Left renal cortex interstitium (tissue), 4 donors: ENCODE measurements around the gene OR5B21. TPM values are rescaled to one million over a fixed set of nuclear protein-coding genes. Genes with fewer than 3 reads are reported as not detected.
A peak's percentile ranks its signal among the peaks of the same experiment; 100 is the strongest.

Experiments
- DNase-seq, 4 donors: peaks; one replicate each; pipeline ENCODE4 v3.0.0-alpha.2; 2013; ENCODE audit warnings: low read depth in 4 of 4, low spot score in 2 of 4, missing footprints in 1 of 4
- polyA plus RNA-seq, 4 donors: library from polyadenylated mRNA; unstranded; fragments of 120-200 nt; gene quantifications; one replicate each; pipeline ENCODE4 v1.2.1, GENCODE V29; 2013; ENCODE audit not compliant: insufficient read length in 4 of 4

Gene OR5B21
- polyA plus RNA-seq = not detected

DNA sequence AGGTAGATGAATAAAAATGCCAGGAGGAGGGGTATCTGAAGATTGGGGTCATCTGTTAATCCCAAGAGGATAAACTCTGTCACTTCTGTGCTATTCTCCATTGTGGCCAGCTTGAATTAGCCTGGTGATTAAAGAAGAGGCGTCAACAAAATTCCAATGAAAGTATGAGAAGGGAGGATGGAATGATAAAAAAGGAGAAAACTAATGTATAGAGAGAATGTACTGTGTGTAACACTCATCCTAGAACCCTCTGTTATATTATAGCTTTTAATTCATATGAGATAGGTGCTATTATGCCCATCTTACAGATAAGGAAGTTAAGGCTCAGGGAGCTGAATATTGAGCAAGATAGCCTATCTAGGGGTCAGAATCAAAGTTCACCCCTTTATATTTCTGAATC, at the start of gene OR5B21:
Gene OR5B21 (minus strand): TSS at position 101 of the 400 bp plus-strand sequence. CDS start 0 bp downstream, at position 101.
- DNase-seq = no peak

DNA sequence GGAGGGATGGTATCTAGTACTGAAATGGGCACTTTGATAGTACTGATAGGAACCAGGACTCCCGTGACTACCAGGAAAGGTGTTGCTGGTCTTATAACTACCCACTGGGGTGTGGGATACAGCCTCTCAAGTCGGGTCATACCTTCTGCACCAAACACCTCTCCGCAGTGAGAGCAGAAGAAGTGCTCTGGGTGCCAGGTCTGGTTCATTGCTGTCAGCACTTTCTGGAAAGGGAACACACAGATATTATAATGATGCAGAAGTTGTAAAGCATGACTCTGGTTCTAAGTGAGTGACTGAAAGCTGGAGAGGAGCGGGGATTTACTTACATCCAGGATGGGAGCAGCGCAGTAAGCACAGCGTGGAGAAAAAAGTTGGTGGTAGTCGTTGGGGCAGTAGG, 41.7 kb upstream of the OR5B21 start:
- no peak for DNase-seq

DNA sequence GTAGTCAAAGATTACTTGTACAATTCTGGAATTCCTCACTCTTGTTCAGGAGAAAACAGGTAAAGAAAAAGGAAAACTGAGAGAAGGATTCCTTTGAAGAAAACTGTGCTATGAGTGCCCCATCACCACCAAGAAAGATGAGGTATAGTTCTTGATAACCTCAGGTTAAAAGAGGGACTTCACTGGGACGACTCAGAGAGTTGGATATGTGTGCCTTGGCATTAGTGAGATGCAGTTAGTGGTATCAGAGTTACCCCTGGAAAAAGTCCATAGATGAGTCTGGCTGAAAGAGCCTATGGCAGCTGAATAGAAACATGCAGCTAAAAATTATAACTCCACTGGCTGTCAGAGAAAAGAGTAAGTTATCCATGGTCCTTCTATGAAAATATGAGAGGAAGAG, 38.9 kb upstream of the OR5B21 start:
- no peak for DNase-seq

DNA sequence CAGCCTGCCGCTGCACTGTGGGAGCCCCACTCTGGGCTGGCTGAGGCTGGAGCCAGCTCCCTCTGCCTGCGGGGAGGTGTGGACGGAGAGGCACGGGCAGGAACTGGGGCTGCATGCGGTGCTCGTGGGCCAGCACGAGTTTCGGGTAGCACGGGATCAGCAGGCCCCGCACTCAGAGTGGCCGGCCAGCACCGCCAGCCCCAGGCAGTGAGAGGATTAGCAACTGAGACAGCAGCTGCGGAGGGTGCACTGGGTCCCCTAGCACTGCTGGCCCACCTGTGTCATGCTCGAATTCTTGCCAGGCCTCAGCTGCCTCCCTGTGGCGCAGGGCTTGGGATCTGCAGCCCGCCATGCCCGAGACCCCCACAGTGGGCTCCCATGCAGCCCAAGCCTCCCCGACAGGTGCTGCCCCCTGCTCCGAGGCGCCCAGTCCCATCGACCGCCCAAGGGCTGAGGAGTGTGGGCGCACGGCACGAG, 24.0 kb upstream of the OR5B21 start:
- DNase-seq = no peak

DNA sequence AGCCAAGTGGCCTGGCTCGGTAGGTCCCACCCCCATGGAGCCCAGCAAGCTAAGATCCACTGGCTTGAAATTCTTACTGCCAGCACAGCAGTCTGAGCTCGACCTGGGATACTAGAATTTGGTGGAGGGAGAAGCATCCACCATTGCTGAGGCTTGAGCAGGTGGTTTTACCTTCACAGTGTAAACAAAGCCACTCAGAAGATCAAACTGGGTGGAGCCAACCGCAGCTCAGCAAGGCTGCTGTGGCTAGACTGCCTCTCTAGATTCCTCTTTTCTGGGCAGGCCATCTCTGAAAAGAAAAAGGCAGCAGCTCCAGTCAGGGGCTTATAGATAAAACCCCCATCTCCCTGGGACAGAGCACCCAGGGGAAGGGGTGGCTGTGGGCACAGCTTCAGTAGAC, 22.3 kb upstream of the OR5B21 start:
- no peak for DNase-seq

DNA sequence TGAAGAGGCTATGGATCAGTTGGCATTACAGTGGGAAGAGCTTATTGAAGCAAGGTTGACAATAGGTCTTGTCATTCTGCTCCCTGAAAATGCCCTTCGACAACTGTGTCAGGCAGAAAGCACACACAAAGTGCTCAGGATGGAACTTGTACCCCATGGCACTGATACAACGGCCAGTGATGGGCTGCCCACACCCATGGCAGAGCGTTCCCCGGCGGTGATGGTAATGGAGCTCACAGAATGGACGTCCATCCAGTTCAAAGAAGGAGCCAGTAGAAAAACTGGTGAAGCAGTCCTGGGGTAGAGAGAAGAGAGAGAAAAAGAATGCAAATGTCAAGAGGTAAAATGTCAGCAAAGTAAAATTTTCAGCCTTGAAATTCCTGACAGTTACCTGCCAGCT, 19.5 kb upstream of the OR5B21 start:
- no peak for DNase-seq

DNA sequence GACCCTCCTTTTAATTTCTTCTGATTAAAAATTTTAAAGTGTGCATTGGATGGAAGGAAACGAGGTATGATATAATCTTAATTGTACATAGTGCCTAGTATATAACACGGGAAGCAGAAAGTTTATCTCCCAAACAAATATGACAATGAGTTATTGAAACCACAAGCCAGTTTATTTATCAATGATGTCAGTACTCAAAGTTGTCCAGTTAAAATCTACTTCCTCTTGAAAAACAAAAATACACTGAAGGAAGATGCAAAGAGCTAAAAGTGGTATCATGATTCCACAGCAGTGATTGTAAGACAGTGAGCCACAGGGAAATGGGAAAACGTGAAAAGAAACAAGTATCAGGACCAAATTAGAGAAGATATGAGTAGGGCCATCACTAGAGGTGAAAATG, 18.8 kb upstream of the OR5B21 start:
- DNase-seq = no peak

DNA sequence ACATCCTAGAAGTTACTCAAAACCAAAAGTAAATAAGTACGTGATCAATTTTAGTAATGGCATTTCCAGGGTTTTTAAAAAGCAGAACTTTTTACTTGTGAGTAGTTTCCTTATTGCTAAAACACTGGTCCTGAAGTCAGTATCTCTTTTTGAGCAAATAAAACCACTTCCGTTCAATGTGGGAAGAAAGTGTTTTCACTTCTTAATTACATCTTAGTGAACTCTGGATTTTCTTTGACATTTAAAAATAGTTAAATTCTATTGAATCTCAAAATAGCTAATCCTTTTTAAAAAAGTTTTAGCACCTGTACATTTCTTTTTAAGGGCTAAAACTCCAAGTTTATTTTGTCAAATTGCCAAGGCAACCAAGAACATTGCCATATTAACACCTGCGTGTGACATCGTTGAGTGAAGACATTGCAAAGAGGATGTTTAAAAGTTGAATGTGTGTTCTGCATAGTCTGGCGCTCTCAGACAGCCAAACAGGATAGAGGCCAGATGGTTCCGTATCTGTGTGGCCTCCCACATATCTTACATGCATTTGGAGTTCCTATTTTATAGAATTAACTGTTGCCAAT, 17.2 kb upstream of the OR5B21 start:
- DNase-seq = no peak

DNA sequence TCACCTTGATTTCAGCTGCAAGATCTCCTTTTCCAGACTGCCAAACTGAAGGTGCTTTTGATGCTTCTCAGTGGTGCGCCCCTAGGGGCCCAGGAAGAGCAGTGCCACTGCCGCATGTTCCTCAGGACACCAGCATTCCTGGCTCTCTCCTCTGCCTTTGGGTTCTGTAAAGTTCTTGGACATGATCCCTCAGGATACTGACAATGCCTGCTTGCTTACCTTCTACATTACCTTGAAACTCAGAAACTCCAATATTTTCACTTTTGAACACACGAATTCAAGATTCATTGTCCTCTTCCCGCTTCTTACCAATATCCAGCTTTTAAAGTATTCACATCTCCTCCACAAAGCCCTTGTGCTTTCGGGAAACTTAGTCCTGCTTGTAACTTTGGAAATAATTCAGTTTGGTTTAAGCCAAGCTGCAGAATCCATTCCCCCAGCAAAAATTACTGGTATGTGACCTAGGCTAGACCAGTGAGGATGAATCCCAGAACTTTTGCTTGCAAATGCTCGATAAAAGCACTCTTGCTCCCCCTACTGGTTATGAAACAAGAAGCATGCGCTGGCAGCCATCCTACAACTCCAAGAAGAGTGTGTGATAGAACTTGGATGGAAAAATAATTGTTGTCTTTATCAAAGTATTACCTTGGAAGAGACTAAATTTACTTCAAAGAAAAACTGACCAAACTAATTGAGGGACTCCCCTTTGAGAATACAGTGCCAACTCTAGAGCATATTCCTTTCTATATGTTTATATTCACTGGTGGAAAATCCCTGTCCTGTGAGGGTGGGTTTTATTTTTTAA, 16.5 kb upstream of the OR5B21 start:
- peak; percentile 41 to 62 (median 50) for DNase-seq

DNA sequence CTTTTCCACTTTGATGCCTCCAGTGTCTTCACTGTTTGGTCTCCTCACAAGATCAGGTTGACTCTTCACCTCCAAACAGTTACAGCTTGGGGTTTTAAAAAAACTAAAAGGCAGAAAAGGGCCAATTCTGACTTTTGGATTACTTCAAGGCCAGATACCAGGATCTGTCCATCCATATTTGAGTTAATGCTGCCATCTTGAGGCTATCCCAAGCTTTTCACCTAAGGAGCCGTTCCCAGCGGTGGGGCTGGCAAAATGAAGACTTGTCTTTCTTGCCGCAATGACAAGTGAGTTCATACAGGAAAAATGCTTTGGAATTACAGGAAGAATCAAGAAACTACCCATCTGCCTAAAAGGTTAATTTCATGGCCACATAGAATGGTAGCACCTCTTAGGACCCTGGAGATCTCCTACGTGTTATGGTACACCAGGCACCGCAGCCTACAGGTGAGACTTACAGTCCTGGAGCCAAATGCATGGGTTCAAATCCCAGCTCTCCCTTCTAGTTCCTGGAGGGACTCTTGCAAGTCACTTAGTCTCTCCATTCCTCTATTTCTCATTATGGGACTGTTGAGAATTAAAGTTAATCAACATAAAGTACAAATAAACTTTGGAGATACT, 6.0 kb upstream of the OR5B21 start:
- DNase-seq = peak in 1 of 4 donors; percentile 32

DNA sequence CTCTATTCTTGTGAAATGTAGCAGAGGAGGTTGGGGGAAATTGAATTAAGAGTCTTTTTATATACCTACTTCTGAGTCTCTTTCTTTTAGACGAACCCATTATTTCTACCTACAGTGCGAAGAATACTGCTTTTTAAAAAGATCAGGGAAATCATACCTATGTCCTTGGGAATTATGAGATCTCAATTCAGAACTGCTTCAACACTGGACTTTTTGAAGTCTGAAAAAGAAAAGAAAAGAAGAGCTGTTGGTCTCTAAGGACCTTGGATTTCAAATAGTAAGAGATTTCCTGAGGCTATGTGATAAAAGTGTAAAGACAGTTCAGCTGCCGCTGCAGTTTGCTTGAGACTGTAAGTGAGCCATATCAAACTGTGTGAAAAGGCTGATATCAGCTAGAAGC, 3.7 kb upstream of the OR5B21 start:
- no peak for DNase-seq

DNA sequence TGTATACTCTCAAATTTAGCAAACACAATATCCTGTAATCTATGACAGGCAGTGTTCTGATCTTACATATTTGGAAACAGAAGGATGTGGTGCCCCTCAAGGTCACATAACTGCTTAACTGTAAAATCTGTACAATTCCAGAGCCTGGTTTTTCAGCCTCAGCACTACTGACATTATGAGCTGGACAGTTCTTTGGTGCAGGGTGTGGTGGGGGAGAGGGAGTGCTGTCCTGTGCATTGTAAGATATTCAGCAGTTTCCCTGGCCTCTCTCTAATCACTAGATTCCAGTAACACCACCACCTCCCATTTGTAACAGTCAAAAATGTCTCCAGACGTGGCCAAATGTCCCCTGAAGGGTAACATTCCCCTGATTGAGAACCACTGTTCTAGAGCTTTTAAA, 1.8 kb upstream of the OR5B21 start:
- no peak for DNase-seq

DNA sequence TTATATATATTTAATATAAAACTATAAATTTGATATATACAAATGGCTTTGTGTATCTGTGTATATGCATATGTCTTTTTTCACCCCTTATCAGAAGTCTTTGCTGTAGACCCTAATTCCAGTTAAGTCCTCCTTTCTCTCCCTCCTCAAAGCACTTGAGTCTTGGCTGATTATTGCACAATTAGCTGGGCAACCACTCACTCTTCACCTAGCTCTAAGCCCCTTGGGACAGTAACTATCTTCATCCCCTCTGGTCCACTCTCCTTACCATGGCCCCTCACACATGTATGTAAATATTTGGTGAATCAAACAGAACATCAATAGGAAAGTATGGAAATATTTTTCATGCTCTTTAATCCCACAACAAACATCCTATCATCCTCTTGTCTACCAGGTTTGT, 909 bp upstream of the OR5B21 start:
- DNase-seq = no peak

DNA sequence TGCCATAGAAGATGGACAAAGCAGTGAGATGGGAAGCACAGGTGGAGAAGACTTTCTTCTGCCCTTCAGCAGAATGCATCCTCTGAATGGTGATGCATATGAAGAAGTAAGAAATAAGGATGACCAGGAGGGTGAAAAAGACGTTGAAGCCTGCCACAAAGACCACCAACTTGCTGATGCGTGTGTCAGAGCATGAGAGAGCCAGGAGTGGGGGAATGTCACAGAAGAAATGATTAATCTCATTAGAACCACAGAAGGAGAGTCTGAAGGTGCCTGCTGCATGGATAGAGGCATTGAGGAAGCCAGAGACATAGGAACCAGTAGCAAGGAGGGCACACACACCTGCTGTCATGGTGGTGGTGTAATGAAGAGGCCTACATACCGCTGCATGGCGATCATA, 550 bp downstream of the OR5B21 start:
- DNase-seq = no peak

DNA sequence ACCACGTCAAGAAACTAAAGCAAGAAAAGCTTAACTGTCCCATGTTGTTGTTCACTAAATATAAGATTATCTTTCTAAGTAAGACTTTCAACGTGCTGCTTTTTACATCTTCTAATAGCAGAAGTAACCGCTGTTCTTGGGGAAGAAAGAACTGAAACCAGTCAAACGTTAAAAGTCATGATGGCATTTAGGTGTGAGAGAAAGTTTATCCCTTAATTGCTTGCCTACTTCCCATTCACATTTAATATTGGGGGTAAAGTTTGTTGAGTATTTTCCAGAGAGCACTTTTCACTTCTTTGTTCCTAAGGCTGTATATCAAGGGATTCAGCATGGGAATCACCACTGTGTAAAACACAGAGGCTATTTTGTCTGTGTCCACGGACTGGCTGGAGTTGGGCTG, 970 bp downstream of the OR5B21 start:
- no peak for DNase-seq

DNA sequence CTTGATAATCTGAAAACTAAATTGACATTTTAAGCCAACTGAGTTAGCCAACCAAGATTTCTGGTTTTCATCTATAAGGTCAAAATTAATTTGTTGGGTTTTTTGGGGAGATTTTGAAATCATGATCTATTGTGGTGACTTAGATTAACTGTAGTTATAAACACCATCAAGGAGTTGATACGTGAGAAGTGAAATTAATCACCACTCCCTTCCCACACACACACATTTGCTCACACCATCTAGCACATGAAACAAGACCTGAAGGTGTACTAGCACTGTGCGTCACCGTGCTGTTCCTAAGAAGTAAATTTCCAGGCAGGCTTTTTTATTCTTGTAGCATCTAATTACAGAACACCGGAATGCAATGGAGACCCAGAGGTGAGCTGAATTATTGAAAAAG, 2.1 kb downstream of the OR5B21 start:
- no peak for DNase-seq

DNA sequence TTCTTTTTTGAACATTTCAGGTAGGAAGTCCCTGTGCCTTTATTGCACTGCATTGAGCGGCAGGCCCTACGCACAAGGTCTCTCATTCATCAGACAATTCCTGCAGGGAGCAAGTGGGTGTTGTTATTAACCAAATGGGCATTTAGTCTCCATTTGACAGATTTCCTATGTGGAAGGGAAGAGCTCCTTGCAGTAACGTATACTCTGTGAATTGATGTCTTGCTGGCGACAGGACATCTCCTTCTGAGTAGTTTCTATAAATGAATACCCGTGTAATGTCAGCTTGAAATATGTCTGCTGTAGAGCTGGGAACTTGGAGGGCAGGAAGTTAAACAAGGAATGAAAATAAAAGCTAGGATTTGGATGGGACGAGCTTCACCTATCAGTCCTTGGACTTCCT, 3.7 kb downstream of the OR5B21 start:
- DNase-seq = no peak

DNA sequence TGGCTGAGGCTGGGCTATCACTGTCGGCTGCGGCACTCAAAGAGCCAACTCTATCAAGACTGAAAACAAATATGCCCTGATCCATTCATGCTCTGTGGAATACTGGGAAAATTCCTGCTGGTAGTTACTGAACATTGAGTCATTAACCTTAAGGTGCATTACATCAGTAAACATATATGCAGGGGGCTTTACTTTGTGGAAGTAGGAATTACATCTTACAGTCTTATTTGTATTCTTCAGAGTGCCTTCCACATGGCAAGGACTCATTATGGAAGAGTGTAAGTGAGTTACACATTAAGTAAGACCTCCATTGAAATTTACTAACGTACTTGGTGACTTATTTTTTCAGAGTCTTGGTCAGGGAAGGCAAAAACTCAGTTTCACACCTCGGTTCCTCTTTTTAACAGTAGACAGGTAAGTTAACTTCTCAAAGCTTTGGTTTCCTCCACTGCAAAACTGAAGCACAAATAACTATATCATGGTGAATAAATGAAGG, 4.5 kb downstream of the OR5B21 start:
- DNase-seq = no peak

DNA sequence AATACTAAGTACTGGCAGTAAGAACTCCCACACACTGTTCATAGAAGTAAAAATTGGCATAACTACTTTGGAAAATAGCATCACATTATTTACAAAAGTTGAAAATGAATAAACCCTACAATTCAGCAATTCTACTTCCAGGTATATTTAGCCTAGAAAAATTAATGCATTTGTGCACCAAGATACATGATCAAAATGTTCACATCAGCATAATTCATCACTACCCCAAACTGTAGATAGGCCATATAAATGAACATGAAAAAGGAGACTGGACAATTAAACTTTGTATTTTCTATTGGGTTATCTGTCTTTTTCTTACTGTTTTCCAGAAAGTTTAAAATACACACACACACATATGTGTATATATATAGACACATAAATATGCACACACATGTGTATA, 5.9 kb downstream of the OR5B21 start:
- no peak for DNase-seq

DNA sequence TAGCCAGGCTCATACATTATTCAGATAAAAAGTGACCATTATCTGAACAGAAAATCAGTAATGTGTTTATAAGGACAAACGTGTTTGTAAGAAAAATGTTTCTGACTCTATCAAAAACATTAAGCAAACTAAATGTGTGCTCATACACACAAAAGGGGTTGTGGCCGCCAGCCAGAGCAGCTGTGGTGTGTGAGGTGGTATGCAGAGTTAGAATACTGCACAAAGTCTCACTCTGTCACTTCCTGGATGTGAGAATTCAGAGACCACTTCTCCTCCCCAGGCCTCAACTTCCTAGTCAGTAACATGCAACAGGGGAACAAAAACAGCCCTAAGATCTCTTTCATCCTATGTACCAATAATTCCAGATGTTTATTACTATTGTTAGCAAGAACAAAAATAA, 9.4 kb downstream of the OR5B21 start:
- no peak for DNase-seq

DNA sequence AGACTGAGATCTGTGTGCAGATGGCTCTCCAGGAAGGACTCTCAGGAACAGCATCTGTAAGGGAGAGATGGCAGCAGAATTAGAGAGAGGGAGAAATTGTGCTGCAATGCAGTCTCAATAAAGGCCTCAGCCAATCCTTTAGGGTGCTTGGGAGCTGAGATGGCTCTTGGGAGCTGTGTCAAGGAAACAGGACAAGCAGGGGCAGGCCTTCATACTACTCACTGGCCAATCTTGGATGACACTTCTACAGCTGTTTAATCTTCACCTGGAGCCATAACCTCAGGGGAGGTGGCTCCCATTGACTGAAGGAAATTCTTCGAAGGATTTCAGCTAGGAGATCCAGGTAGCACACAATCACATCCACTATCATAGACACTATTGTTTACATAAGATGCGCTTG, 10.0 kb downstream of the OR5B21 start:
- DNase-seq = no peak

DNA sequence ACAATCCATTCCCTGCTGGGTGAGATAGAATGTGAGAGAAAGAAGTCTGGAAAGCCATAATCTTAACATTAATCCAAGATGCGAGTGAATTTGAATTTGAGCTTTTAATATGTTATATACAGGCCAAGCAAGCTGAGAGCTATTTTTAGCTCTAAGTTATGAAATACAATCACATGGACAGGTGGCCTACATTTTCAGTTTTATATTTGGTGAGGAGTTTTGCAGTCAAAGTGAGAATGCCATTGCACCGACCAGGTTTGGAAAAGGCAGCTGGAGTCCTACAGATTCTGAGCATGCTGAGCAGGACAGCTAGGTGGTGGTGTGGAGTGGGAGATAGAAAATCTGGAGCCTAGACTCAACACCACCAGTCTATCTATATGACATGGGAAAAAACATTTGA, 12.0 kb downstream of the OR5B21 start:
- DNase-seq = no peak
